ENCODE measurements around the gene GRIK5. TPM values are rescaled to one million over a fixed set of nuclear protein-coding genes. Genes with fewer than 3 reads are reported as not detected.

GRIK5 gene
- total RNA-seq, 1 experiment from 2014 or later = 0.61 TPM

DNA sequence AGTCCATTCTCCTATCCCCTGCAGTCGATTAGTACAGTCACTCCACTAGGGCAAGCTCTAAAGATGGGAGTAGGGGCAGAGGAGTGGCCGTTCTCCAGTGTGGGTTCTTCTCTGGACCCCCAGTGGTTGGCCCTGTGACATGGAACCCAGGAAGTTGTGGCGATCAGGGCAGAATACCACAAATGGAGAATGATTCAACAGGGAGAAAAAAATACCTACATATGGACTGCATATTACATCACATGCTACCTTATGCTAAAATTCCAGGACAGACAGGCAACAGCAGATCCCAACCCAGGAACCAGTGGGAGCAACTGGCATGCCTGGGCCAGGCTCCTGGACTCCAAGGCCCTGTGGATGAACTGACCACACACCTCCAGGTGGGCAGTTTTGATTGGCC is 41.8 kb upstream of the GRIK5 start:
- no peak for DNase-seq
- no peaks in the 10 kb centered on the region for H3K9me3 Mint-ChIP-seq (ENCODE audit: low read depth, unreplicated experiment)
- H3K4me3 Mint-ChIP-seq (ENCODE audit: low read depth, unreplicated experiment) = no peak overlapping the region

DNA sequence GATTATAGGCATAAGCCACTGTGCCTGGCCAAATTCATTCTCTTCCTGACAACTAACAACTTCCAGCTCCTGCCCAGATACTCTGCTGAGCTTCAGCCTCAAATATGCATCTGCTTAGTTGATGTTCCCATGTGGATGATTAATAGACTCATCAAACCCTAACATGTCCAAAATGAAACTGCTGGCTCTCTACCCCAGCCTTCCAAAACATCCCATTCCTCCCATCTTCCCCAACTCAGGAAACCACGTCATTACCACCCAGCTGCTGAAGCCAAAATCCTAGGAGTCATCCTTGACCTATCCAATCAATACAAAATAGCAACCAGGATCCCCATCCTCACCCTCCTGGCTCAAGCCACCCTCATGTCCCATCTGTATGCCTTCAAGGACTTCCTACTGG is 41.4 kb upstream of the GRIK5 start:
- no peaks in the 10 kb centered on the region for H3K9me3 Mint-ChIP-seq (ENCODE audit: low read depth, unreplicated experiment)
- TF ChIP-seq, protein P1, sequence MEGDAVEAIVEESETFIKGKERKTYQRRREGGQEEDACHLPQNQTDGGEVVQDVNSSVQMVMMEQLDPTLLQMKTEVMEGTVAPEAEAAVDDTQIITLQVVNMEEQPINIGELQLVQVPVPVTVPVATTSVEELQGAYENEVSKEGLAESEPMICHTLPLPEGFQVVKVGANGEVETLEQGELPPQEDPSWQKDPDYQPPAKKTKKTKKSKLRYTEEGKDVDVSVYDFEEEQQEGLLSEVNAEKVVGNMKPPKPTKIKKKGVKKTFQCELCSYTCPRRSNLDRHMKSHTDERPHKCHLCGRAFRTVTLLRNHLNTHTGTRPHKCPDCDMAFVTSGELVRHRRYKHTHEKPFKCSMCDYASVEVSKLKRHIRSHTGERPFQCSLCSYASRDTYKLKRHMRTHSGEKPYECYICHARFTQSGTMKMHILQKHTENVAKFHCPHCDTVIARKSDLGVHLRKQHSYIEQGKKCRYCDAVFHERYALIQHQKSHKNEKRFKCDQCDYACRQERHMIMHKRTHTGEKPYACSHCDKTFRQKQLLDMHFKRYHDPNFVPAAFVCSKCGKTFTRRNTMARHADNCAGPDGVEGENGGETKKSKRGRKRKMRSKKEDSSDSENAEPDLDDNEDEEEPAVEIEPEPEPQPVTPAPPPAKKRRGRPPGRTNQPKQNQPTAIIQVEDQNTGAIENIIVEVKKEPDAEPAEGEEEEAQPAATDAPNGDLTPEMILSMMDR (IDR thresholded peaks at IDR 0.05; ENCODE audit: unreplicated experiment) = no peak
- no peak for DNase-seq
- BruUV-seq (replicated peaks) = no TSS peak
- no peak overlapping the region for H3K4me3 Mint-ChIP-seq (ENCODE audit: low read depth, unreplicated experiment)
- H3K36me3 Mint-ChIP-seq (ENCODE audit: insufficient read depth, unreplicated experiment) = peaks cover 6% of the 10 kb centered on the region
- peaks cover 17% of the 10 kb centered on the region for H3K27me3 Mint-ChIP-seq (ENCODE audit: unreplicated experiment)
- intact Hi-C loops (cut with micrococcal nuclease; ENCODE audit: unreplicated experiment) = no loop called here
- peaks cover 57% of the 10 kb centered on the region for H3K4me1 Mint-ChIP-seq (ENCODE audit: low read depth, unreplicated experiment)
- CTCF ChIA-PET = no interaction called here
- H3K27ac Mint-ChIP-seq (ENCODE audit: unreplicated experiment) = peak overlapping the region; percentile 14

More for the DNA sequence above, 41.8 kb upstream of the GRIK5 start:
- Mint-ChIP-seq H3K27me3 (ENCODE audit: unreplicated experiment) (peaks cover 13% of the 10 kb centered on the region), H3K4me1 (ENCODE audit: low read depth, unreplicated experiment) (peaks cover 57% of the 10 kb centered on the region), H3K36me3 (ENCODE audit: insufficient read depth, unreplicated experiment) (peaks cover 6% of the 10 kb centered on the region), H3K27ac (ENCODE audit: unreplicated experiment) (peak overlapping the region; percentile 14)
- intact Hi-C loops (cut with micrococcal nuclease; ENCODE audit: unreplicated experiment) = no loop called here
- TF ChIP-seq, protein P1 (IDR thresholded peaks at IDR 0.05; ENCODE audit: unreplicated experiment) = no peak
- CTCF ChIA-PET = interaction anchor here (2.2 kb wide), 1 partner anchor 132 kb away, joined by 8 read pairs; no protein-coding TSS in a partner anchor
- BruUV-seq (replicated peaks) = no TSS peak

DNA sequence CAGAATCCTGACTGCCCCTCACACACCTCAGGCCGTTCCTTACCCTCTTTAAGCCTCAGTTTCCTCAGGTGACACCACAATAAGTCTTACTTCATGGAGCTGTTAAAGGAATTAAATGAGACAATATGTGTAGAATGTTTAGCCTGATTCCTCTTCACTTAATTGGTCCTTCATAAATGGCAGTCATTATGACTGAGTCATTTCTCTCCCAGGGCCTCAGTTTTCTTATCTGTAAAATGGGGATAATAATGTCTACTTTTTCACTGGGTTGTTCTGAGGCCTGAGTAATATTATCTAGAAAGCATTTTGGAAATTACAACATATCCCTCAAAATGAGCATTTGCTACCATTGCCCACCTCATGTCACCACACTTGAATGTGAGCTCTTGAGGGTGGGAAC is 40.7 kb upstream of the GRIK5 start:
- intact Hi-C loops (cut with micrococcal nuclease; ENCODE audit: unreplicated experiment) = no loop called here
- DNase-seq = no peak
- CTCF ChIA-PET = interaction anchor here (0.5 kb wide), 1 partner anchor 103 kb away, joined by 3 read pairs; no protein-coding TSS in a partner anchor
- Mint-ChIP-seq H3K27me3 (ENCODE audit: unreplicated experiment) (peaks cover 24% of the 10 kb centered on the region), H3K27ac (ENCODE audit: unreplicated experiment) (no peak overlapping the region), H3K36me3 (ENCODE audit: insufficient read depth, unreplicated experiment) (peaks cover 6% of the 10 kb centered on the region), H3K4me1 (ENCODE audit: low read depth, unreplicated experiment) (peaks cover 52% of the 10 kb centered on the region), H3K9me3 (ENCODE audit: low read depth, unreplicated experiment) (no peaks in the 10 kb centered on the region), H3K4me3 (ENCODE audit: low read depth, unreplicated experiment) (no peak overlapping the region)
- TF ChIP-seq, protein P1 (IDR thresholded peaks at IDR 0.05; ENCODE audit: unreplicated experiment) = no peak
- BruUV-seq (replicated peaks) = no TSS peak

DNA sequence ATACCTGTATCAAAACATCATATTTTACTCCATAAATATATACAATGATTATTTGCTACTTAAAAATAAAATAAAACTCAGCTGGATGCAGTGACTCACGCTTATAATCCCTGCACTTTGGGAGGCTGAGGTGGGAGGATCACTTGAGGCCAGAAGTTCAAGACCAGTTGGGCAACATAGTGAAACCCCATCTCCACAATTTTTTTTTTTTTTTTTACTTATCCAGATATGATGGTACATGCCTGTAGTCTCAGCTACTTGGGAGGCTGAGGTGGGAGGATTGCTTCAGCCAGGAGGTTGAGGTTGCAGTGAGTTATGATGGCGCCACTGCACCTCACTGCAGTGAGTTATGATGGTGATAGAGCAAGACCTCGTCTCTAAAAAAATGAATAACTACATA is 39.9 kb upstream of the GRIK5 start:
- Mint-ChIP-seq H3K27ac (ENCODE audit: unreplicated experiment) (no peak overlapping the region), H3K9me3 (ENCODE audit: low read depth, unreplicated experiment) (no peaks in the 10 kb centered on the region), H3K36me3 (ENCODE audit: insufficient read depth, unreplicated experiment) (no peaks in the 10 kb centered on the region), H3K27me3 (ENCODE audit: unreplicated experiment) (peaks cover 32% of the 10 kb centered on the region), H3K4me1 (ENCODE audit: low read depth, unreplicated experiment) (peaks cover 45% of the 10 kb centered on the region), H3K4me3 (ENCODE audit: low read depth, unreplicated experiment) (no peak overlapping the region)
- TF ChIP-seq, protein P1 (IDR thresholded peaks at IDR 0.05; ENCODE audit: unreplicated experiment) = no peak
- CTCF ChIA-PET = interaction anchor here (1.5 kb wide), 1 partner anchor 23 kb away, joined by 8 read pairs; the partner anchor contains the start of gene POU2F2
- no peak for DNase-seq
- no TSS peak for BruUV-seq (replicated peaks)
- intact Hi-C loops (cut with micrococcal nuclease; ENCODE audit: unreplicated experiment) = loop anchor here (2.0 to 10.0 kb wide), 3 partner anchors 75 to 323 kb away; partner anchors contain the start of gene MEGF8
